ENCODE results near the gene TNIK. TPM values are rescaled to one million over a fixed set of nuclear protein-coding genes. Genes with fewer than 3 reads are reported as not detected.
"Not testable (repeated sequence)": the region's sequence is repeated elsewhere in the genome, so short reads cannot be mapped to it uniquely, and the experiment has no call there.

Gene TNIK
- total RNA-seq, 1 donor from 2014 or later, result 9.3 TPM

DNA sequence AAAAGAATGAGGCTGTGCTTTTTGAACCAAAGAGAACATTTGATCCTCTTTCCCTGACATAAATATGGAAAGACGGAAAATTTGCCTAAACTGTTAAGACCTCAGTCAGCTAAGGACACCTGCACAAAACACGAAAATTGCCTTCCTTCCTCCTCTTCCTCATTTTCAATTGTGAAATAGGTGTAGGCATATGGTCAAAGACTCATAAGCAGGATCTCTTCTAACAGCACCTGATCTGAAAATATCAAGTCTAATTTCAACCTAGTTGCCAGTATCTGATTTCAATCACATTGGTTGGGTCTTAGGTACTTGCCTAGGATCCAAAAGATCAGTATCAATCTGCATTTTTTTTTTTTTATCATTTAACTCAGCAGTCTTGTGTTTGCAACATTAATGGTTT lies 218.0 kb downstream of the TNIK start:
- H3K27me3 Mint-ChIP-seq (ENCODE audit: low read depth), result no peaks in the 10 kb centered on the region
- peaks cover 3% of the 10 kb centered on the region for H3K9me3 Mint-ChIP-seq
- TF ChIP-seq, protein P1, sequence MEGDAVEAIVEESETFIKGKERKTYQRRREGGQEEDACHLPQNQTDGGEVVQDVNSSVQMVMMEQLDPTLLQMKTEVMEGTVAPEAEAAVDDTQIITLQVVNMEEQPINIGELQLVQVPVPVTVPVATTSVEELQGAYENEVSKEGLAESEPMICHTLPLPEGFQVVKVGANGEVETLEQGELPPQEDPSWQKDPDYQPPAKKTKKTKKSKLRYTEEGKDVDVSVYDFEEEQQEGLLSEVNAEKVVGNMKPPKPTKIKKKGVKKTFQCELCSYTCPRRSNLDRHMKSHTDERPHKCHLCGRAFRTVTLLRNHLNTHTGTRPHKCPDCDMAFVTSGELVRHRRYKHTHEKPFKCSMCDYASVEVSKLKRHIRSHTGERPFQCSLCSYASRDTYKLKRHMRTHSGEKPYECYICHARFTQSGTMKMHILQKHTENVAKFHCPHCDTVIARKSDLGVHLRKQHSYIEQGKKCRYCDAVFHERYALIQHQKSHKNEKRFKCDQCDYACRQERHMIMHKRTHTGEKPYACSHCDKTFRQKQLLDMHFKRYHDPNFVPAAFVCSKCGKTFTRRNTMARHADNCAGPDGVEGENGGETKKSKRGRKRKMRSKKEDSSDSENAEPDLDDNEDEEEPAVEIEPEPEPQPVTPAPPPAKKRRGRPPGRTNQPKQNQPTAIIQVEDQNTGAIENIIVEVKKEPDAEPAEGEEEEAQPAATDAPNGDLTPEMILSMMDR (IDR thresholded peaks at IDR 0.05; ENCODE audit: unreplicated experiment), result no peak
- no peak for DNase-seq (ENCODE audit: low spot score in 2 of 2, unreplicated experiment in 2 of 2)
- H3K36me3 Mint-ChIP-seq, result no peaks in the 10 kb centered on the region
- peaks cover under 1% of the 10 kb centered on the region for H3K4me1 Mint-ChIP-seq
- H3K27ac Mint-ChIP-seq, result no peak overlapping the region
- H3K4me3 Mint-ChIP-seq, result no peak overlapping the region

DNA sequence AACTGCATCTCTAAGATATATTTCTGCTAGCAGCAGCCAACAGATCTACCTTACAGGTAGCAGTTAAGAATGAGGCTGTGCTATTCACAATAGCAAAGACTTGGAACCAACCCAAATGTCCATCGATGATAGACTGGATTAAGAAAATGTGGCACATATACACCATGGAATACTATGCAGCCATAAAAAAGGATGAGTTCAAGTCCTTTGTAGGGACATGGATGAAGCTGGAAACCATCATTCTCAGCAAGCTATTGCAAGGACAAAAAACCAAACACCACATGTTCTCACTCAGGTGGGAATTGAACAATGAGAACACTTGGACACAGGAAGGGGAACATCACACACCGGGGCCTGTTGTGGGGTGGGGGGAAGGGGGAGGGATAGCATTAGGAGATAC lies 218.6 kb downstream of the TNIK start:
- not testable (repeated sequence) for H3K4me1 Mint-ChIP-seq; H3K27me3 Mint-ChIP-seq (ENCODE audit: low read depth); DNase-seq (ENCODE audit: low spot score in 2 of 2, unreplicated experiment in 2 of 2); H3K36me3 Mint-ChIP-seq; H3K9me3 Mint-ChIP-seq; H3K27ac Mint-ChIP-seq; H3K4me3 Mint-ChIP-seq

DNA sequence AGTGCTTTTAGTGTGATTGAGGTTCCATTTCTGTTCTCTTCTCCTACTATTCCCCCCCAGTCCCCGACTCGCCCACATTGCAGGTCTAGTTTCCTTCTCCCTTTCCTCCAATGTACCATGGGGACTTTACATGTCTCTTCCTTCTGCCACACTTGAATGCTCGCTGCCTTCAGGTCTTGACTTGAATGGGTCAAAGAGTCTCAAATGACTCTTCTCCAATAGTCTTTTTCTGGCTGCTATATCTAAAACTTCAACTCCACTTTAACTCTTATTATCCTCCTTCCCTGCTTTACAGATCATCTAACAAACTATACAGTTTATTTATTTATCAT lies 219.7 kb downstream of the TNIK start:
- H3K4me3 Mint-ChIP-seq, result no peak overlapping the region
- DNase-seq (ENCODE audit: low spot score in 2 of 2, unreplicated experiment in 2 of 2), result no peak
- no peak overlapping the region for H3K27ac Mint-ChIP-seq
- no peaks in the 10 kb centered on the region for H3K27me3 Mint-ChIP-seq (ENCODE audit: low read depth)
- H3K9me3 Mint-ChIP-seq, result peaks cover 3% of the 10 kb centered on the region
- H3K4me1 Mint-ChIP-seq, result peaks cover 13% of the 10 kb centered on the region
- no peaks in the 10 kb centered on the region for H3K36me3 Mint-ChIP-seq
- TF ChIP-seq, protein P1 (IDR thresholded peaks at IDR 0.05; ENCODE audit: unreplicated experiment), result no peak

DNA sequence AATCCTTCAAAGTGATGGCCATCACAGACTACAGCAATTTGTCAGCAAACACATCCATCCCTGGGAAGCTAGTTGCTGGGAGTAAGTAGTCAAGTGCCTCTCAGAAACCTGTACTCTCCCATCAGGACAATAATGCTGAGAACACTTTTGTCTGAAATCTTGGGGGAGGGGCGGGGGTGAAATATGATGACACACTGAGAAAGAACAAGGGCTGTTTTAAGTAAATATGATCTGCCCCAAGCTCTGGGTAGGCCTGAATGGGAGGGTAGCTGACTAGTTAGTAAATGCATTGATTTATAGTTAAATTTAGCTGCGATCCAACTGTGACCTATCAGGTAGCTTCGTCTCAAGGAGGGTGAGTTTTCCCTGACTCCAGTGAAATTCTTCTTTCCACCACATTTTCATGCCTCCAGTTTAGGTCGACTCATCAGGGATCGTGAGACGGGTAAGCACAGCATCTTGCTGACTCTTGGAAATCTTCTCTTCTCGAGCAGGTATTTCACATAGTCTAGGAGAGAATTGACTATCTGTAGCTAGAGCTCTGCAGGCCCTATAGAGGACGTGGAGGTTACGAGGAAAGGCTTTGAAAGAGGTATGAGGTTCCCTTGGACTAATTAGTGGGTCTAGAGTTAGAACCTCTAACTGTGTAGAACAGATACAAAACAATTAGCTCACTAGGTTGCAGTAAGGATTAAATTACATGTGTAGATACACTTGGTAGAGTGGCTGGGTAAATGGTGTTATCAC lies 220.3 kb downstream of the TNIK start:
- H3K4me3 Mint-ChIP-seq, result no peak overlapping the region
- no peak overlapping the region for H3K27ac Mint-ChIP-seq
- peaks cover 3% of the 10 kb centered on the region for H3K9me3 Mint-ChIP-seq
- H3K27me3 Mint-ChIP-seq (ENCODE audit: low read depth), result no peaks in the 10 kb centered on the region
- TF ChIP-seq, protein P1 (IDR thresholded peaks at IDR 0.05; ENCODE audit: unreplicated experiment), result no peak
- DNase-seq (ENCODE audit: low spot score in 2 of 2, unreplicated experiment in 2 of 2), result no peak
- H3K4me1 Mint-ChIP-seq, result peaks cover 13% of the 10 kb centered on the region
- no peaks in the 10 kb centered on the region for H3K36me3 Mint-ChIP-seq

DNA sequence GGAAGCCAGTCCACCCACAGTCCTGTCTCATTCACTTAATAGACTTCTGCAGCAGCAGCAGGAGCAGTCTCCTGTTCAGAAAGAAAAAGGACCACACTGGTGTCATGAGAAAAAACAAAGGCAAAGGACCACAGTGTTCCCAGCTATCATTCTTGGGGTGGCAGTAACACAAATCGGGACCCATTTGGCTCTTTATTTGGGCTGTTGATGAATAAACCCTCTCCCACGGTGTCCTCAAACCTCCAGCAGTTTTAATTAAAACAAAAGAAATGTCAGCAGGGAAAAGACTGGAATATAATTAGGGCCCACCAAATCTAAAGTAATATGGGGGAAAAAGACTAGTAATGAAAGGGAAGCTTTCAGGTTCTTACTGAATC lies 223.2 kb downstream of the TNIK start:
- Mint-ChIP-seq H3K36me3 (no peaks in the 10 kb centered on the region), H3K9me3 (no peaks in the 10 kb centered on the region), H3K27ac (no peak overlapping the region), H3K4me3 (no peak overlapping the region), H3K4me1 (peaks cover 13% of the 10 kb centered on the region), H3K27me3 (ENCODE audit: low read depth) (no peaks in the 10 kb centered on the region)
- no peak for DNase-seq (ENCODE audit: low spot score in 2 of 2, unreplicated experiment in 2 of 2)
- TF ChIP-seq, protein P1 (IDR thresholded peaks at IDR 0.05; ENCODE audit: unreplicated experiment), result no peak

DNA sequence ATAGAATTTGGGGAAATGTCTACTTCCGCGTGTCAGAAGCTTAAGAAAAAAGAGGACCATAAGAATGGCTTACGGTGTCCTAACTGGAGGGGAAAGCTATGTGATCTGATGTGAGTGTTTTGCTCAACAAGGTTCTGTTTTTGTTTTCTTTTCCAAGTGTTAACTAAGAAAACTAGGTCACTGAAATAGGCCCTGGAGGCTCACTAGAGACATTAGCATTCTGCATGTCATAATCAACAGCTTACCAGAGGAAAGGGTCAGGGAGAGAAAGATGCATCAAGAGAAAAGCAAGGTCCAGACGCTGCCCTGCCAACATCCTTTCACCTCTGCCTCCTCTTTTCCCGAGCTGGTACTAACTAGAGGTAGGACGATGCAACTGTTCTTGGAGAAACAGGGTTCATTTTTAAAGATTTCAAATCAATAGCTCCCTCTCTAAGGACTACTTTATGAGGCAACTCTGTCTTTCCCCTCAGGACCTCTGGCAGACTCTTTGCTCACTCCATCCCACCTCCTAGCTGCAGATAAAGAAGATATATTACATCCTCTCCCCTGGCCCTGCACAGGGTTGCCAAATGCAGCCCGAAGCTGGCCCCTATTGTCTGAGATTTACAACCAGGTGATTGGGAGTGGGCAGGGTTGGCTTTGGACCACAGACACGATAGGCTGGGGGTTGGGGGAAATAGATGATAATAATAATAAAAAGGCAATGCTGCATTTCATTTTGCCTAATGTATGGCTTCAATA lies 223.8 kb downstream of the TNIK start:
- H3K4me3 Mint-ChIP-seq, result no peak overlapping the region
- no peak overlapping the region for H3K27ac Mint-ChIP-seq
- H3K9me3 Mint-ChIP-seq, result no peaks in the 10 kb centered on the region
- peaks cover 13% of the 10 kb centered on the region for H3K4me1 Mint-ChIP-seq
- DNase-seq (ENCODE audit: low spot score in 2 of 2, unreplicated experiment in 2 of 2), result no peak
- H3K27me3 Mint-ChIP-seq (ENCODE audit: low read depth), result no peaks in the 10 kb centered on the region
- H3K36me3 Mint-ChIP-seq, result no peaks in the 10 kb centered on the region
- TF ChIP-seq, protein P1 (IDR thresholded peaks at IDR 0.05; ENCODE audit: unreplicated experiment), result no peak

Measured in mesothelial cell of epicardium (in vitro differentiated cells).